Measurements from ENCODE around the gene IL17B. TPM values are rescaled to one million over a fixed set of nuclear protein-coding genes. Genes with fewer than 3 reads are reported as not detected.

The IL17B gene
- total RNA-seq, 6 donors from 2014 or later: 2.4 TPM; not detected in 5

- H3K27me3 ChIP-seq: no peaks in the 10 kb centered on the region
- 51 to 79% methylated on average over 8 to 9 of the region's 9 CpGs for WGBS, 2 donors
- no peaks in the 10 kb centered on the region for H3K9me3 ChIP-seq
- ATAC-seq (ENCODE audit: low FRiP score in 2 of 2) (peak; percentile 68 to 74), DNase-seq (peak in 1 of 2 donors; percentile 86)
- TF ChIP-seq POLR2AphosphoS5 (IDR thresholded peaks at IDR 0.05) (peak; percentile 42 to 70), CTCF (IDR thresholded peaks at IDR 0.05) (no peak), EP300 (IDR thresholded peaks at IDR 0.05) (no peak), POLR2A (IDR thresholded peaks at IDR 0.05) (peak in 2 of 4 donors; percentile 38 to 66)
- H3K36me3 ChIP-seq: no peaks in the 10 kb centered on the region
- H3K4me1 ChIP-seq: peaks cover 0 to 9% (median 2%) of the 10 kb centered on the region in 4 donors
- H3K27ac ChIP-seq: peak overlapping the region; percentile 71 to 85 (median 78)
- H3K4me3 ChIP-seq: peak overlapping the region in 3 of 4 donors; percentile 37 to 51 (median 48)
Observed at GRCh38 chr5:149406203-149406978, 27.3 kb upstream of the IL17B start.

GRCh38 chr5:149405550-149406202, 26.6 kb upstream of the IL17B start:
- DNase-seq (peak in 1 of 2 donors; percentile 50), ATAC-seq (ENCODE audit: low FRiP score in 2 of 2) (no peak)
- Histone ChIP-seq H3K4me3 (no peak overlapping the region), H3K4me1 (peaks cover 0 to 9% (median 2%) of the 10 kb centered on the region in 4 donors), H3K36me3 (no peaks in the 10 kb centered on the region), H3K9me3 (no peaks in the 10 kb centered on the region), H3K27ac (peak overlapping the region; percentile 63 to 83 (median 73)), H3K27me3 (no peaks in the 10 kb centered on the region)
- TF ChIP-seq EP300 (IDR thresholded peaks at IDR 0.05): no peak
- TF ChIP-seq POLR2AphosphoS5 (IDR thresholded peaks at IDR 0.05): peak in 1 of 2 donors; percentile 28
- WGBS, 2 donors: 80 to 86% methylated on average over 12 to 16 of the region's 16 CpGs

GRCh38 chr5:149404746-149405549, 25.9 kb upstream of the IL17B start:
- no peak overlapping the region for H3K4me3 ChIP-seq
- DNase-seq (no peak), ATAC-seq (ENCODE audit: low FRiP score in 2 of 2) (no peak)
- no peaks in the 10 kb centered on the region for H3K27me3 ChIP-seq
- no peaks in the 10 kb centered on the region for H3K9me3 ChIP-seq
- H3K4me1 ChIP-seq: peaks cover 0 to 12% (median 2%) of the 10 kb centered on the region in 4 donors
- H3K36me3 ChIP-seq: no peaks in the 10 kb centered on the region
- TF ChIP-seq POLR2AphosphoS5 (IDR thresholded peaks at IDR 0.05): no peak
- no peak for TF ChIP-seq POLR2A (IDR thresholded peaks at IDR 0.05)
- TF ChIP-seq CTCF (IDR thresholded peaks at IDR 0.05): no peak
- no peak for TF ChIP-seq EP300 (IDR thresholded peaks at IDR 0.05)
- 70 to 72% methylated on average over 5 to 17 of the region's 17 CpGs for WGBS, 2 donors
- peak overlapping the region; percentile 63 to 83 (median 73) for H3K27ac ChIP-seq

- no peak for DNase-seq
- Histone ChIP-seq H3K27ac (peak overlapping the region in 1 of 4 donors; percentile 75), H3K36me3 (no peaks in the 10 kb centered on the region), H3K27me3 (no peaks in the 10 kb centered on the region), H3K4me3 (no peak overlapping the region), H3K9me3 (no peaks in the 10 kb centered on the region), H3K4me1 (peaks cover 0 to 12% (median 2%) of the 10 kb centered on the region in 4 donors)
- WGBS, 2 donors: 69 to 79% methylated on average over 15 of the region's 15 CpGs
- peak in 1 of 2 donors; percentile 13 for ATAC-seq (ENCODE audit: low FRiP score in 2 of 2)
- no peak for TF ChIP-seq POLR2A (IDR thresholded peaks at IDR 0.05)
- TF ChIP-seq CTCF (IDR thresholded peaks at IDR 0.05): no peak
- no peak for TF ChIP-seq POLR2AphosphoS5 (IDR thresholded peaks at IDR 0.05)
- TF ChIP-seq EP300 (IDR thresholded peaks at IDR 0.05): no peak
Observed at GRCh38 chr5:149403923-149404745, 25.0 kb upstream of the IL17B start.

Measured in upper lobe of left lung (tissue), 6 donors.